Measurements from ENCODE around the gene LIN37.
"Not testable (repeated sequence)": the region's sequence is repeated elsewhere in the genome, so short reads cannot be mapped to it uniquely, and the experiment has no call there.

DNA sequence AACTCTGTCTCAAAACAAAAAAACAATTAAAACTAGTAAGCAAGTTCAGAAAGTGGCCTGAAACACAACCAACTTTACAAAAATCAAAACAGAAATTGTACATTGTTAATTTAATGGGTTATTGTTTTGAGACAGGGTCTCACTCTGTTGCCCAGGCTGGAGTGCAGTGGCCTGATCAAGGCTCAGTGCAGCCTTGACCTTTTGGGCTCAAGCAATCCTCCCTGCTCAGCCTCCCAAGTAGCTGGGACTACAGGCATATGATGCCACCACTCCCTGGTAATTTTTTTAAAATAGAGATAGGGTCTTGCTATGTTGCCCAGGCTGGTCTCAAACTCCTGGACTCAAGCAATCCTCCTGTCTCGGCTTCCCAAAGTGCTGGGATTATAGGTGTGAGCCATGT lies 47.2 kb downstream of the LIN37 start:
- TF ChIP-seq POLR2A (IDR thresholded peaks at IDR 0.05), result not testable (repeated sequence)
- TF ChIP-seq, protein P1, sequence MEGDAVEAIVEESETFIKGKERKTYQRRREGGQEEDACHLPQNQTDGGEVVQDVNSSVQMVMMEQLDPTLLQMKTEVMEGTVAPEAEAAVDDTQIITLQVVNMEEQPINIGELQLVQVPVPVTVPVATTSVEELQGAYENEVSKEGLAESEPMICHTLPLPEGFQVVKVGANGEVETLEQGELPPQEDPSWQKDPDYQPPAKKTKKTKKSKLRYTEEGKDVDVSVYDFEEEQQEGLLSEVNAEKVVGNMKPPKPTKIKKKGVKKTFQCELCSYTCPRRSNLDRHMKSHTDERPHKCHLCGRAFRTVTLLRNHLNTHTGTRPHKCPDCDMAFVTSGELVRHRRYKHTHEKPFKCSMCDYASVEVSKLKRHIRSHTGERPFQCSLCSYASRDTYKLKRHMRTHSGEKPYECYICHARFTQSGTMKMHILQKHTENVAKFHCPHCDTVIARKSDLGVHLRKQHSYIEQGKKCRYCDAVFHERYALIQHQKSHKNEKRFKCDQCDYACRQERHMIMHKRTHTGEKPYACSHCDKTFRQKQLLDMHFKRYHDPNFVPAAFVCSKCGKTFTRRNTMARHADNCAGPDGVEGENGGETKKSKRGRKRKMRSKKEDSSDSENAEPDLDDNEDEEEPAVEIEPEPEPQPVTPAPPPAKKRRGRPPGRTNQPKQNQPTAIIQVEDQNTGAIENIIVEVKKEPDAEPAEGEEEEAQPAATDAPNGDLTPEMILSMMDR (IDR thresholded peaks at IDR 0.05), result not testable (repeated sequence)

All from right lobe of liver (tissue), 4 donors.